Transverse colon (tissue), 4 donors: ENCODE data around the gene PLA2G4B. TPM values are rescaled to one million over a fixed set of nuclear protein-coding genes. Genes with fewer than 3 reads are reported as not detected.

Experiments
- DNase-seq: peaks from one replicate; pipeline ENCODE4 v3.0.0-alpha.2; 2019
- H3K27ac ChIP-seq, 4 donors: fragments of 200-600 bp; sonication (generic); 2 replicates each; pipeline ENCODE4 v1.5.1; 2016 to 2018; ENCODE audit warnings: inconsistent platforms in 4 of 4
- H3K27me3 ChIP-seq: fragments of 200-600 bp; sonication (generic); 2 replicates; pipeline ENCODE4 v1.5.1; 2017; ENCODE audit warnings: inconsistent platforms
- H3K36me3 ChIP-seq, 4 donors: fragments of 200-600 bp; sonication (generic); 2 replicates each; pipeline ENCODE4 v1.5.1; 2017 to 2019; ENCODE audit warnings: inconsistent platforms in 4 of 4
- H3K4me1 ChIP-seq, 4 donors: fragments of 200-600 bp; sonication (generic); 2 replicates each; pipeline ENCODE4 v1.5.1; 2017 to 2020; ENCODE audit warnings: inconsistent platforms in 4 of 4
- H3K4me3 ChIP-seq, 4 donors: fragments of 200-600 bp; sonication (generic); 1 replicate in 1 of 4; 2 replicates in 3 of 4; pipeline versions ENCODE4 v1.5.1 to v1.6.1; 2017 to 2019; ENCODE audit warnings: inconsistent platforms in 4 of 4
- H3K9me3 ChIP-seq, 2 donors: fragments of 200-600 bp; sonication (generic); 2 replicates each; pipeline ENCODE4 v1.5.1; 2017 to 2019; ENCODE audit warnings: inconsistent platforms in 2 of 2
- EP300 ChIP-seq: sonication (generic); formaldehyde crosslinking; IDR thresholded peaks from one replicate; pipeline ENCODE4 v1.6.1; 2017; ENCODE audit warnings: antibody characterized with exemption, low read depth
- POLR2A ChIP-seq: fragments of 450-650 bp; IDR thresholded peaks from one replicate; pipeline ENCODE4 v1.6.1; 2016; ENCODE audit warnings: antibody characterized with exemption, mild to moderate bottlenecking, moderate library complexity
- POLR2AphosphoS5 ChIP-seq, 3 donors: sonication (generic); formaldehyde crosslinking; IDR thresholded peaks; one replicate each; pipeline ENCODE4 v1.6.1; 2016; ENCODE audit warnings: antibody characterized with exemption in 3 of 3
- WGBS, 2 donors: methylation state at CpG; one replicate each; pipeline ENCODE4 v1.1.5; 2018; ENCODE audit warnings: low coverage in 1 of 2; 5-methylcytosine and 5-hydroxymethylcytosine counted together
- in situ Hi-C, 4 donors: fragments of 200-750 bp; cut with MboI; loops; one replicate each; pipeline versions ENCODE4 v1.15.0 to v1.15.1; 2017; ENCODE audit warnings: low sequenced_read_pairs in 3 of 4, low pct_ligation_motif_present in 1 of 4, low pct_unique_long_range_greater_than_20kb in 1 of 4
- intact Hi-C: fragments of 100-400 bp; cut with DNase I; formaldehyde crosslinking; loops from one replicate; pipeline ENCODE4 v1.15.1; 2023; ENCODE audit warnings: low total_unique reads
- total RNA-seq, 4 donors: library from RNA; depleted of rRNA; stranded (reverse); fragments of >200 nt; gene quantifications; one replicate each; pipeline ENCODE4 v1.1.0, GENCODE V29; 2016
- TF ChIP-seq, protein P1 (sequence below), 5 experiments: fragments of 200-600 bp in 3 of 5; fragments of 450-650 bp in 2 of 5; sonication (generic) in 3 of 5; IDR thresholded peaks; 1 replicate in 2 of 5; 2 replicates in 3 of 5; pipeline ENCODE4 v1.5.1; 2016 to 2017; ENCODE audit warnings: antibody characterized with exemption in 5 of 5, inconsistent platforms in 3 of 5, mild to moderate bottlenecking in 2 of 5, moderate library complexity in 1 of 5

PLA2G4B gene
- total RNA-seq, 4 donors from 2014 or later = 1.6 to 5.2 (median 3.5) TPM; not detected in 1

DNA sequence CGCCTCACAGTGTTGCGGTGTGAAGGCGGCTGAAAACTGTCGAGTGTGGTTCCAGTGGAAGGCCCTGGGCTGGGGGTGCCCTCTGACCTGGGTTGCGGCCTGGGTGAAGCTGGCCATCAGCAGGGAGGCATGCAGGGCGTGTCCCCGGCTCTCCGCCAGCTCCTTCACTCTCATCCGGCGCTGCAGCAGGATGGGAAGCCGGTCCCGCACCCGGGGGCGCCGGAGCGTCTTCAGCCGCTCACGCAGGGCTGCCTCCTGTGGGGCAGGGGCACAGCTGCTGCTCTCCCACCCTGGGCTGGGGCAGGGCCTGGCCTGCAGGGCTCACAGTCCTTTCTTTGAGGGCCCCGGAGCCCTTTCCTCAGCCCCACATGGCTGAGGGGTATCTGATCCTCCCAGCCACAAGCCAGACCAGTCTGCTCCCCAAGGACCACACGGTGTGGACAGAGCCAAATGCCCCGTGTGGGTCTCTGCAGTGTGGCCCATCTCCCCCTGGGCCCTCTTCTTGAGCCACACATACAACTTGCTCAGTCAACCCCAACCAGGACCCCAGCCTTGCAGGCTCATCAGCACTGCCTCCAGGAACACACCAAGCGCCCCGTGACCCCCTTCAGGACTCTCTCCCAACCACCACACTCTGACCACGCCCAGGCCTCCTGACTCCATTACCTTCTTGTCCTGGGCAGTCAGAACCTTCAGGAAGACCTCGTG is 28.4 kb downstream of the PLA2G4B start:
- Histone ChIP-seq H3K27ac (no peak overlapping the region), H3K4me3 (no peak overlapping the region), H3K36me3 (no peaks in the 10 kb centered on the region), H3K4me1 (peaks cover 0 to 4% (median 0%) of the 10 kb centered on the region in 4 donors), H3K9me3 (no peaks in the 10 kb centered on the region), H3K27me3 (no peaks in the 10 kb centered on the region)
- WGBS, 2 donors = 85% methylated on average over 9 of the region's 25 CpGs; no CpG with 5 or more reads in 1 of the 2 donors
- no peak for DNase-seq
- in situ Hi-C loops = no loop called here
- TF ChIP-seq, protein P1, sequence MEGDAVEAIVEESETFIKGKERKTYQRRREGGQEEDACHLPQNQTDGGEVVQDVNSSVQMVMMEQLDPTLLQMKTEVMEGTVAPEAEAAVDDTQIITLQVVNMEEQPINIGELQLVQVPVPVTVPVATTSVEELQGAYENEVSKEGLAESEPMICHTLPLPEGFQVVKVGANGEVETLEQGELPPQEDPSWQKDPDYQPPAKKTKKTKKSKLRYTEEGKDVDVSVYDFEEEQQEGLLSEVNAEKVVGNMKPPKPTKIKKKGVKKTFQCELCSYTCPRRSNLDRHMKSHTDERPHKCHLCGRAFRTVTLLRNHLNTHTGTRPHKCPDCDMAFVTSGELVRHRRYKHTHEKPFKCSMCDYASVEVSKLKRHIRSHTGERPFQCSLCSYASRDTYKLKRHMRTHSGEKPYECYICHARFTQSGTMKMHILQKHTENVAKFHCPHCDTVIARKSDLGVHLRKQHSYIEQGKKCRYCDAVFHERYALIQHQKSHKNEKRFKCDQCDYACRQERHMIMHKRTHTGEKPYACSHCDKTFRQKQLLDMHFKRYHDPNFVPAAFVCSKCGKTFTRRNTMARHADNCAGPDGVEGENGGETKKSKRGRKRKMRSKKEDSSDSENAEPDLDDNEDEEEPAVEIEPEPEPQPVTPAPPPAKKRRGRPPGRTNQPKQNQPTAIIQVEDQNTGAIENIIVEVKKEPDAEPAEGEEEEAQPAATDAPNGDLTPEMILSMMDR (IDR thresholded peaks at IDR 0.05) = no peak
- TF ChIP-seq POLR2AphosphoS5 (IDR thresholded peaks at IDR 0.05) (no peak), EP300 (no peak), POLR2A (no peak)
- intact Hi-C loops = no loop called here

- Histone ChIP-seq H3K36me3 (no peaks in the 10 kb centered on the region), H3K9me3 (no peaks in the 10 kb centered on the region), H3K4me3 (no peak overlapping the region), H3K27me3 (no peaks in the 10 kb centered on the region), H3K4me1 (no peaks in the 10 kb centered on the region), H3K27ac (no peak overlapping the region)
- in situ Hi-C loops (no loop called here), intact Hi-C loops (no loop called here)
- TF ChIP-seq EP300 = no peak
- TF ChIP-seq, protein P1 (IDR thresholded peaks at IDR 0.05) = no peak
- no peak for TF ChIP-seq POLR2A
- TF ChIP-seq POLR2AphosphoS5 (IDR thresholded peaks at IDR 0.05) = no peak
- DNase-seq = no peak
- WGBS, 2 donors = 86% methylated on average over 14 of the region's 15 CpGs; no CpG with 5 or more reads in 1 of the 2 donors
Observed at GRCh38 chr15:41868321-41868720, 29.7 kb downstream of the PLA2G4B start.

DNA sequence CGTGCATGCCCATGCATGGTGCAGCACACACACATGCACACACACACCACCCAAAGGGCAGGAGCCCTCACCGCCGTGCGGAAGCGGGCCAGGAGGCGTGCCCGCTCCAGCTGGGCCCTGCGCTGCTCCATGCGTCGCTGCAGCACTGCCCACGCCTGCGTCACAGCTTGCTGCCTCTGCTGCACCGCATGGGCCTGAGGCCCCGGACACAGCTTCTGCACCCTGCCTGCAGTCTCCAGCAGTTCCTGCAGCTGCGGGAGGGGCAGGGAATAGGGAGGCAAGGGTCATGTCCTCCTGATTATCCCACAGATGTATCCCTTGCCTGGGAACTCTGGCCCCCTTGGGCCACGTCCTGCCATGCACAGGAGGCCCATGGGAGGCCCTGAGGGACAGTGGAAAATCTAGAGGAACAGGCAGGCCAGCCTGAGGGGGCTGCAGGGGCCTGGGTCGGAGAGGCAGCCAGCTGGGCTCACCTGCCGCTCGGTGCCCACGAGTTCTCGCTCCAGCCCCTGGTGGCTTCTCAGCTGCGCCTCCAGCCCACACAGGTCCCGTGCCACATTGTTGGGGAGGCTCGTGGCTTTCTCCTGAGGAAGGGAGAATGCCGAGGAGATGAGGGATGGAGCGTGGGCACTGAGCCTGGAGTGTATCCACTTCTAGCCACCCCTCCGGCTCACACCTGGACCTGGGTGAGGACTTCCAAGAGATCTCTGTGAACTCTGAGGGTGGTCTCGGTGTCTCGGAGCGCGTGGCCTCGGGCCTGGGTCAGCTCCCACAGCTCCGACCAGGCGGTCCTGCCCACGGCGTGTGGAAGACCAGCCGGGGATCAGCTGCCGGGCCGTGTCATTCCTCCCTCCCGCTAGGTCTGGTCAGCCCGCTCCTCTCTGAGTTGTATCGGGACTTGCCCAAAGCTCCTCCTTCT is 31.4 kb downstream of the PLA2G4B start:
- no peak for DNase-seq
- no peaks in the 10 kb centered on the region for H3K36me3 ChIP-seq
- no peaks in the 10 kb centered on the region for H3K27me3 ChIP-seq
- TF ChIP-seq POLR2AphosphoS5 (IDR thresholded peaks at IDR 0.05) = no peak
- TF ChIP-seq POLR2A = no peak
- TF ChIP-seq, protein P1 (IDR thresholded peaks at IDR 0.05) = no peak
- no peak for TF ChIP-seq EP300
- no peaks in the 10 kb centered on the region for H3K9me3 ChIP-seq
- no peak overlapping the region for H3K27ac ChIP-seq
- H3K4me3 ChIP-seq = no peak overlapping the region
- H3K4me1 ChIP-seq = no peaks in the 10 kb centered on the region
- 89% methylated on average over 42 of the region's 42 CpGs; no CpG with 5 or more reads in 1 of the 2 donors for WGBS, 2 donors
- in situ Hi-C loops (no loop called here), intact Hi-C loops (no loop called here)

DNA sequence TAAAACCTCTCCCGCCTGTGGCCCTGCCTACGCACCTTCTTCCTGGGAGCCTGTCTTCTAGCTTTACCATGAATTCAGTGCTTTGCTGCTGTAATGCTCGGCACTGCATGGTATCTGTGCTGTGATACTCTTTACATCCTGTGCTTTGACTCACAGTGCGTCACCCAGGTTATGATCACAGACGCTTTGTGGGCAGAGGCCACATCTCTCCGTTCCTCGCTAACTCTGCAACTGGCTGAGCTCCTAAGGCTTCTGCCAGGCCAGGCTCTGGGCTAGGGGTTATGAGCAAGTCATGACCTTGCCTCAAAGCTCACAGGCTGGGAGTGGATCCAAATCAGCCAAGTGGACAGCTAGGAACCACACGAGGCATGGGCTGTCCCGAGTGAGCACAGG is 32.0 kb downstream of the PLA2G4B start:
- TF ChIP-seq EP300 (no peak), POLR2AphosphoS5 (IDR thresholded peaks at IDR 0.05) (no peak), POLR2A (no peak)
- TF ChIP-seq, protein P1 (IDR thresholded peaks at IDR 0.05) = no peak
- Histone ChIP-seq H3K27me3 (no peaks in the 10 kb centered on the region), H3K4me3 (no peak overlapping the region), H3K4me1 (no peaks in the 10 kb centered on the region), H3K9me3 (no peaks in the 10 kb centered on the region), H3K36me3 (no peaks in the 10 kb centered on the region), H3K27ac (no peak overlapping the region)
- intact Hi-C loops (no loop called here), in situ Hi-C loops (no loop called here)
- WGBS, 2 donors = 79 to 80% methylated on average over 1 to 8 of the region's 9 CpGs
- no peak for DNase-seq
